Putamen (tissue), 1 donor: ENCODE data around the gene EIF4G3.
"Not testable (repeated sequence)": the region's sequence is repeated elsewhere in the genome, so short reads cannot be mapped to it uniquely, and the experiment has no call there.

Experiments
- DNase-seq: peaks from one replicate; pipeline ENCODE4 v3.0.0-alpha.2; 2016; ENCODE audit warnings: low spot score

Gene EIF4G3

GRCh38 chr1:21067551-21068227 is 109.0 kb downstream of the EIF4G3 start:
- DNase-seq = no peak

DNA sequence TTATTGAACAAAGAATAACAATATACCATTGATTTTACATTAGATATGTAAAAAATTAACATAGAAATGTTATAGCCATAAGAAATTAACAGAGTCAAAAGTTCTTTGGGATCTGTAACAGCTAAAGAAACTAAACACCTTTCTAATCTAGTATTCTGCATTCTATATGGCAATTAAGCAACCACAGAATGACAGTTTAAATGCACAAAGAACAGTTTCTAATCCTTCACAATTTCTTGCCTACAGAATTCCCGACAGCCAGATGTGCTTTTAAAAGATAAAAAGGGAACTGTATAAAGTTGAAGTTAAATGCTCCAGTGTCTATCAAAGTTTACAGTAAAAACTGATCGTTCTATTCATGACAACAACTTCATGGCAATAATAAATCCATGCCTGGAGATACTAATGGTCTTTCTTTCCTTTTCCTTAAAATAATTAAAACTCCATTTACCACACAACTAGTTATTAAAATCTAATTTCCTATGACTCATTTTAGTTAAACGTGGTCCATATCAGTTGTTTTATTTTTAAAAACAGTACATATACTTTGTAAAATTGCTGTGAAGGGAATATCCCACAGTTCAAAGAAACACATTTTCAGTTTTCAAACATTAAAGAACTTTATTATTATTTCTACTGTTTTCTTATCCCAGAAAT is 110.2 kb downstream of the EIF4G3 start:
- DNase-seq = no peak

GRCh38 chr1:21065851-21066250 is 110.8 kb downstream of the EIF4G3 start:
- no peak for DNase-seq

- no peak for DNase-seq
These were observed 112.6 kb downstream of the EIF4G3 start for GRCh38 chr1:21064057-21064456.

DNA sequence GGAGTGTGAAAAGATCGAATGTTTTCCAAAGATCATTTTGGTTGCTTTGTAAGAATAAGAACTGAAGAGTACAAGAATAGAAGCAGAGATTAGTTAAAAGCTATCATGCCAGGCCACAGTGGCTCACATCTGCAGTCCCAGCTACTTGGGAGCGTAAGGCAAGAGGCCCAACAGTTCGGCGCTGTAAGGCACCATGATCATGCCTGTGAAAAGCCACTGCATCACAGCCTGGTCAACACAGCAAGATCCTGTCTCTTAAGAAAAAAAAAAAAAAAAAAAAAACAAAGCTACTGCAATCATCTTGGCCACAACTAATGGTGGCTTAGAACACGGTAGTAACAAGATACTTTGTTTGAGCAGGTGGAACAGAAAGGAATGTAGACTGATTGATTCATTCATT is 116.2 kb downstream of the EIF4G3 start:
- DNase-seq = no peak

- DNase-seq = no peak
These were observed 117.7 kb downstream of the EIF4G3 start for GRCh38 chr1:21059021-21059420.

DNA sequence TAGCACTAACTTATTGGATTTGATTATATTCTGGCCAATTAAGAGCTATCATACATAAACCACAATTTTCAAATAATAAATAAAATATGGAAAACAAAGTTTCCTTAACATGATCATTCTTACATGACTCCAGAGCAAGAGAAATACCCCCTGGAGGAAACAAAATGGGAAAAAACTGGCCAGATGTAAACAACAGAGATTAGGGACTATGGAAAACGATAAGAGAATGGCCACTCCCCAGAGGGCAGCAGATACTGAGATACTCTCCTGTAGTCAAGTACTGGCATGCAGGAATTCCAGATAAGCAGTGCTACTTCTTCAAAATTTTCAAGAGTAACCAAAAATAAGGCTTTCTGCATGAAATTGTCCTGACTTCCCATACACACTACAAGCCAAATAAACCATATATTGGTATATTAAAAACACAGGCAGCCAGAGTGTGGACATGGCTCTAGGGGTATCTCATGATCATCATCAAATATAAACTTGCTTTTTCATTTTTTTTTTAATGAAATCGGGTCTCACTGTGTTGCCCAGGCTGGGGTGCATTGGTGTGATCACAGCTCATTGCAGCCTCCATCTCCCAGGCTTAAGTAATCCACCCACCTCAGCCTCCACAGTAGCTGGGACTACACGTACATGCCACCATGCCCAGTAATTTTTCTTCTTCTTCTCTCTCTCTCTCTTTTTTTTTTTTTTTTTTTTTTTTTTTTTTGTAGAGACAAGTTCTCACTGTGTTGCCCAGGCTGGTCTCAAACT is 118.5 kb downstream of the EIF4G3 start:
- no peak for DNase-seq

DNA sequence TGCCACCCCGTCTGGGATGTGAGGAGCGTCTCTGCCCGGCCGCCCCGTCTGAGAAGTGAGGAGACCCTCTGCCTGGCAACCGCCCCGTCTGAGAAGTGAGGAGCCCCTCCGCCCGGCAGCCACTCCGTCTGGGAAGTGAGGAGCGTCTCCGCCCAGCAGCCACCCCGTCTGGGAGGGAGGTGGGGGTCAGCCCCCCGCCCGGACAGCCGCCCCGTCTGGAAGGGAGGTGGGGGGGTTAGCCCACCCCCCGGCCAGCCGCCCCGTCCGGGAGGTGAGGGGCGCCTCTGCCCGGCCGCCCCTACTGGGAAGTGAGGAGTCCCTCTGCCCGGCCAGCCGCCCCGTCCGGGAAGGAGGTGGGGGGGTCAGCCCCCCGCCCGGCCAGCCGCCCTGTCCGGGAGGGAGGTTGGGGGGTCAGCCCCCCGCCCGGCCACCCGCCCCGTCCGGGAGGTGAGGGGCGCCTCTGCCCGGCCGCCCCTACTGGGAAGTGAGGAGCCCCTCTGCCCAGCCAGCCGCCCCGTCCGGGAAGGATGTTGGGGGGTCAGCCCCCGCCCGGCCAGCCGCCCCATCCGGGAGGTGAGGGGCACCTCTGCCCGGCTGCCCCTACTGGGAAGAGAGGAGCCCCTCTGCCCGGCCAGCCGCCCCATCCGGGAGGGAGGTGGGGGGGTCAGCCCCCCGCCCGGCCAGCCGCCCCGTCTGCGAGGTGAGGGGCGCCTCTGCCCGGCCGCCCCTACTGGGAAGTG is 123.3 kb downstream of the EIF4G3 start:
- not testable (repeated sequence) for DNase-seq

DNA sequence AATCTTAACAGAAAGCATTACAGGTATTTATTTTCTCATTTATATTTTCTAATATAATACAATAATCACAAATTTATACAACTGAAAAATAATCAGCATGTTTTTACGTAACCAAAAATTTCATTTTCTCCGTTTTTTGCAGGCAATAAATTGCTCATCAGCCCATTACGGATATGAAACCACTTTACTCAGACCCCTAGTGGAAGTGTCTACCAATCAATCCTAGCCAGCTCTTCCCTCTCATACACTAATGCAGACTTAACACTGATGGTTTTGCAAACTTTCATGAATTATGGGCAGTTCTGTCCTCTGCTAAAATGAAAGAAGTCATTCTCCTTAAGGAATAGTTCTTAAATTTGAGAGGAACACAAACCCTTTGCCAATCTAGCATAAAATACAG is 124.7 kb downstream of the EIF4G3 start:
- DNase-seq = no peak

DNA sequence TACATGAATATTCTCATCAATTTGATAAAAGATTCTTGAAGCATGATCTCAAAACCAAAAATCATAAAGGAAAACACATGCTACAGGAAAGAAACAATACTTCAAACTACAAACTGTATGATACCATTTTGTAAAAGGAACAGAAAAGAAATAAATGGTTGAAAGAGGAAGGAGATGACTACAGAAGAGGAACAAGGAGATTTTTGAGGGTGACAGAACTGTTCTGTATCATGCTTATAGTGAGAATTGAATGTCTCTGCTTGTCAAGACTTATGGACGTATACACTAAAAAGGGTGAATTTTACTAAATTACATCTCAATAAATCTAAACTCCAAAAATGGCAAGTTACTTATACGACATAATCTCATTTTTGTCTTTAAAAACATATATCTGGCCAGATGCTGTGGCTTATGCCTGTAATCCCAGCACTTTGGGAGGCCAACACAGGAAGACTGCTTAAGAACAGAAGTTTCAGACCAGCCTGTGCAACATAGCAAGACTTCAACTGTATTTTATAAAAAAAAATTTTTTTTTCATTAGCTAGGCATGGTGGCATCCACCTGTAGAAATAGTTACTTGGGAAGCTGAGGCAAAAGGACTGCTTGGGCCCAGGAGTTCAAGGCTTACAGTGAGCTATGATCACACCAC is 125.4 kb downstream of the EIF4G3 start:
- DNase-seq = no peak

DNA sequence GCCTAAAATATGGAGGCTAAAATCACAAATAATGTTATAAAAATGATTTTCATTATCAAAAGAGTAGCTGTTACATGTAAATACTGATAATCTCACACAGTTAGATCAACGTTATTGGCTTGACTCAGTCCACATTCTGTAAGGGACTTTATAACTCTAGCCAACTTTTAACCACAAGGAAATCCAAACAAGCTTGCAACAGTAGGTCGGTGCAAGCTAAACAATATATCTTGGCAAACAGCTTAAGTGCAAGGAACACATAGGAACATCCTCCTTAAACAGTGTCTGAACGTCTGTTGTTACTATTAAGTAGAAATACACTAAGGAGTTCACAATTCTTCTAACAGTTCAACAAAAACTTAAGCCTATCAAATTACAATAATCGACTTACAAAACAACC is 126.7 kb downstream of the EIF4G3 start:
- DNase-seq = no peak

GRCh38 chr1:21048462-21048861 is 128.2 kb downstream of the EIF4G3 start:
- no peak for DNase-seq

DNA sequence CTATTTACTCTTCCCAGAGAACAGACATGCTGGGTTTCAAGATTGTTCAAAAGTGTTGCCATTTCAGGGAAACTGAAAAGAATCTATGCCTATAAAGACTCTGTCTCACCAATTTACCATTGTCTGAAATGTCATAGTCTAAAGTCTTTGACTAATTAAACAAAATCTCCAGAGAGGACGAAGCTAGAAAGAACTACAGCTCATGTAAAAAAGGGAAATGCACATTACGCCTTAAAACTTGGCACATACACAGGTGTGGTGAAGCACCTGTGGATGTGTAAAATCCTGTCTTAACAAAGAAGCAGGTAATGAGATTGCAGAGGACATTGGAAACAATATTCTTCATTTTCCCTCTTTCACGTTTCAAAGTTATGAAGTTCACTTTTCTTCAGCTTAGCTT is 130.6 kb downstream of the EIF4G3 start:
- no peak for DNase-seq

GRCh38 chr1:21045351-21045750 is 131.3 kb downstream of the EIF4G3 start:
- DNase-seq = no peak

- no peak for DNase-seq
These were observed 133.6 kb downstream of the EIF4G3 start for GRCh38 chr1:21042929-21043605.

- DNase-seq = no peak
These were observed 135.2 kb downstream of the EIF4G3 start for GRCh38 chr1:21041541-21041940.

DNA sequence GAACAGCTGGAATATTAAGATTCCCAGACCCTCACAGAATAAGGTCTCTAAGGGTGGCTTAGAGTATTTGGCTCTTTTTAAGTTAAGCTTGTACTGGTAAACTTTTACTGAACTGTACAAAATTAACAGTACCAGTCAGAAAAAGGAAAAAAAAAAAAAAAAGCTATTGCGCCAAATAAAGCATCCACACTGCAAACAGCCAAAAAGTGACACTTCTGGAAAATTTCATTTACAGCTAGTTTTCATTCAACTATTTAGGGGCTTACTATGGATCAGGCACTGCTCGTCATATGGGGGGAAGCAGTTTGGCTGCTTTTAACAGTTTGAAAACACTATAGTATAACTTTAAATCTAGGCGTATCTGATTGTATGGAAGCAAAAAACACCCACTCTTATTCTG is 139.6 kb downstream of the EIF4G3 start:
- DNase-seq = no peak

- DNase-seq = no peak
These were observed 140.9 kb downstream of the EIF4G3 start for GRCh38 chr1:21035794-21036193.

- no peak for DNase-seq
These were observed 141.7 kb downstream of the EIF4G3 start for GRCh38 chr1:21034725-21035628.

DNA sequence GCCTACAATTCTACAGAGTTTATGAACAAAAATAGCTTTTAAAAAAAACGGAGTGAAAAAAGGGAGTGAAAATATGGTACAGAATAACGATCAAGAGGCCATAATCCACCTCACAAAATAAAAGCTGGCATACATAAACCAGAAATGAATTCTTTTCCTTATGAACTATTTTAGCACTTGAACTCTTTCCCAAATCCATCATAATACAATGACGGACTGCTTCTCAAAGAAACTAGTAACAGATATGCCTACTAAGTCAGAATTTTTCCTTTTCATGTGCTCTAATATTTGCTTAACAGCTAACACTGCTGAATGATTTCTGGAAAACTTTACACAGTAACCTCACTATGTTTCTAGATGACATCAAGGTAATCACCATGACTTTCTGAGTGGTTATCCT is 144.0 kb downstream of the EIF4G3 start:
- DNase-seq = no peak
